Hepatocyte (in vitro differentiated cells): Measurements from ENCODE around the gene GAS2L1. TPM values are rescaled to one million over a fixed set of nuclear protein-coding genes. Genes with fewer than 3 reads are reported as not detected.

Experiments
- DNase-seq: peaks from one replicate; pipeline ENCODE4 v3.0.0-alpha.2; 2016; ENCODE audit warnings: low spot score
- H2AFZ ChIP-seq: fragments of 200-600 bp; sonication (generic); 2 replicates; pipeline ENCODE4 v1.6.0; 2016; ENCODE audit warnings: antibody characterized with exemption, mild to moderate bottlenecking
- H3K27ac ChIP-seq: fragments of 200-600 bp; sonication (generic); 2 replicates; pipeline ENCODE4 v1.5.1; 2016; ENCODE audit warnings: mild to moderate bottlenecking
- H3K27me3 ChIP-seq: fragments of 200-600 bp; sonication (generic); 2 replicates; pipeline ENCODE4 v1.6.1; 2016
- H3K36me3 ChIP-seq: fragments of 200-600 bp; sonication (generic); replicated peaks from 2 replicates; pipeline ENCODE4 v1.5.1; 2016; ENCODE audit warnings: low read depth; ENCODE audit not compliant: insufficient read depth
- H3K4me1 ChIP-seq: fragments of 200-600 bp; sonication (generic); 2 replicates; pipeline ENCODE4 v1.5.1; 2016; ENCODE audit warnings: mild to moderate bottlenecking, moderate library complexity; ENCODE audit not compliant: insufficient read depth
- H3K4me2 ChIP-seq: fragments of 200-600 bp; sonication (generic); 2 replicates; pipeline ENCODE4 v1.6.0; 2016
- H3K4me3 ChIP-seq: fragments of 200-600 bp; sonication (generic); 2 replicates; pipeline ENCODE4 v1.5.1; 2016; ENCODE audit warnings: mild to moderate bottlenecking
- H3K79me2 ChIP-seq: fragments of 200-600 bp; sonication (generic); 2 replicates; pipeline ENCODE4 v1.6.0; 2017; ENCODE audit warnings: mild to moderate bottlenecking
- H3K9me2 ChIP-seq: fragments of 200-600 bp; sonication (generic); replicated peaks from 2 replicates; pipeline ENCODE4 v1.6.0; 2017; ENCODE audit warnings: mild to moderate bottlenecking; ENCODE audit not compliant: insufficient read depth
- H3K9me3 ChIP-seq: fragments of 200-600 bp; sonication (generic); 2 replicates; pipeline ENCODE4 v1.5.1; 2016; ENCODE audit warnings: low read depth, mild to moderate bottlenecking
- H4K20me1 ChIP-seq: fragments of 200-600 bp; sonication (generic); 2 replicates; pipeline ENCODE4 v1.6.0; 2016; ENCODE audit warnings: mild to moderate bottlenecking; ENCODE audit not compliant: insufficient read depth, poor library complexity, severe bottlenecking
- EZH2 ChIP-seq: fragments of 200-600 bp; sonication (generic); IDR thresholded peaks from 2 replicates; pipeline ENCODE4 v1.6.1; 2016; ENCODE audit warnings: antibody characterized with exemption, mild to moderate bottlenecking, borderline replicate concordance
- EZH2phosphoT487 ChIP-seq: fragments of 200-600 bp; sonication (generic); IDR thresholded peaks from one replicate; pipeline ENCODE4 v1.6.1; 2018; ENCODE audit warnings: antibody characterized with exemption, mild to moderate bottlenecking, low read depth, moderate library complexity; ENCODE audit not compliant: unreplicated experiment, severe bottlenecking
- WGBS: methylation state at CpG from one replicate; pipeline ENCODE4 v1.1.6; 2016; ENCODE audit warnings: low lambda C conversion rate; ENCODE audit errors: missing lambda C conversion rate; 5-methylcytosine and 5-hydroxymethylcytosine counted together
- polyA plus RNA-seq: library from polyadenylated mRNA; unstranded; fragments of >200 nt; fragmentation: Nextera tagmentation; extraction: Ambion mirVana; gene quantifications from 2 replicates; pipeline ENCODE4 v1.2.1, GENCODE V29; 2016
- total RNA-seq: library from RNA; depleted of rRNA; stranded (reverse); fragments of >200 nt; gene quantifications from 2 replicates; pipeline ENCODE4 v1.2.3, GENCODE V29; 2014
- TF ChIP-seq, protein P1 (sequence below): fragments of 200-600 bp; sonication (generic); IDR thresholded peaks from 2 replicates; pipeline ENCODE4 v1.5.1; 2016; ENCODE audit warnings: antibody characterized with exemption, mild to moderate bottlenecking; ENCODE audit not compliant: poor library complexity

The GAS2L1 gene
- total and polyA plus RNA-seq, 2 experiments from 2014 or later = 10.4 to 46.0 TPM

DNA sequence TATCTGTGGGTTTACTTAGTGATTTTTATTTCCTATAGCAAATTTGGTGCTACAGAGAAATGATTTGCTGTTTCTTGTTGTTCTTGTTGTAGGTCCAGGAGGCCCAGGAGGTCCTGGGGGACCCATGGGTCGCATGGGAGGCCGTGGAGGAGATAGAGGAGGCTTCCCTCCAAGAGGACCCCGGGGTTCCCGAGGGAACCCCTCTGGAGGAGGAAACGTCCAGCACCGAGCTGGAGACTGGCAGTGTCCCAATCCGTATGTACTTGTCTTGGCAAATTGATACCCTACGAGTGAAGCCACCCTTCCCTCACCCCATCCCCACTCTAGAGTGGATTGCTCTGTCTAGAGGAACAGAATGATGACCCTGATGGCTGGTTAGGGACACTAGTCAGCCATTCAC is 7.8 kb upstream of the GAS2L1 start:
- WGBS = 94% methylated on average over 8 of the region's 8 CpGs
- Histone ChIP-seq H3K36me3 (peaks cover 24% of the 10 kb centered on the region), H4K20me1 (peaks cover 31% of the 10 kb centered on the region)

DNA sequence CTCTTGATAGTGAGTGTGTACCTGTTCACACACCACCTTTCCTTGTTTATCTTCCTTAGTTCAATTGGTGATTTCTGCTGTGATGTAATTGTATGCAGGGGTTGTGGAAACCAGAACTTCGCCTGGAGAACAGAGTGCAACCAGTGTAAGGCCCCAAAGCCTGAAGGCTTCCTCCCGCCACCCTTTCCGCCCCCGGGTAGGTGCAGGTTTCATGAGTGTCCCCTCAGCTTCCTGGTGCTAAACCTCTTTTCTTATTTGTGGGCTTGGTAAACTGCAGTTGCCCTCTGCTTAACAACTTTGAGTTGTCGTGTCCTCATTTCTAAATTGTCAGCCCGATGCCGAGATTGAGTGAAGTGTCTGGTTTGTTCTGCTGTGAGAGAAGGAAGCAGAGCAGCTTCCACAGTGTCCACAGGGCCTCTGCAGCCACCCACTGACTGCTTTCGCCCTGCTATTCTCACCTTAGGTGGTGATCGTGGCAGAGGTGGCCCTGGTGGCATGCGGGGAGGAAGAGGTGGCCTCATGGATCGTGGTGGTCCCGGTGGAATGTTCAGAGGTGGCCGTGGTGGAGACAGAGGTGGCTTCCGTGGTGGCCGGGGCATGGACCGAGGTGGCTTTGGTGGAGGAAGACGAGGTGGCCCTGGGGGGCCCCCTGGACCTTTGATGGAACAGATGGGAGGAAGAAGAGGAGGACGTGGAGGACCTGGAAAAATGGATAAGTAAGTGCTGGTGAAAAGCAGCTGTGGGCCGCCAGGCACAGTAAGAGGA is 7.1 kb upstream of the GAS2L1 start:
- no peak overlapping the region for H2AFZ ChIP-seq
- no peak for TF ChIP-seq EZH2
- TF ChIP-seq EZH2phosphoT487 = no peak
- TF ChIP-seq, protein P1, sequence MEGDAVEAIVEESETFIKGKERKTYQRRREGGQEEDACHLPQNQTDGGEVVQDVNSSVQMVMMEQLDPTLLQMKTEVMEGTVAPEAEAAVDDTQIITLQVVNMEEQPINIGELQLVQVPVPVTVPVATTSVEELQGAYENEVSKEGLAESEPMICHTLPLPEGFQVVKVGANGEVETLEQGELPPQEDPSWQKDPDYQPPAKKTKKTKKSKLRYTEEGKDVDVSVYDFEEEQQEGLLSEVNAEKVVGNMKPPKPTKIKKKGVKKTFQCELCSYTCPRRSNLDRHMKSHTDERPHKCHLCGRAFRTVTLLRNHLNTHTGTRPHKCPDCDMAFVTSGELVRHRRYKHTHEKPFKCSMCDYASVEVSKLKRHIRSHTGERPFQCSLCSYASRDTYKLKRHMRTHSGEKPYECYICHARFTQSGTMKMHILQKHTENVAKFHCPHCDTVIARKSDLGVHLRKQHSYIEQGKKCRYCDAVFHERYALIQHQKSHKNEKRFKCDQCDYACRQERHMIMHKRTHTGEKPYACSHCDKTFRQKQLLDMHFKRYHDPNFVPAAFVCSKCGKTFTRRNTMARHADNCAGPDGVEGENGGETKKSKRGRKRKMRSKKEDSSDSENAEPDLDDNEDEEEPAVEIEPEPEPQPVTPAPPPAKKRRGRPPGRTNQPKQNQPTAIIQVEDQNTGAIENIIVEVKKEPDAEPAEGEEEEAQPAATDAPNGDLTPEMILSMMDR = no peak
- no peaks in the 10 kb centered on the region for H3K9me3 ChIP-seq
- no peaks in the 10 kb centered on the region for H3K9me2 ChIP-seq
- peaks cover 9% of the 10 kb centered on the region for H3K79me2 ChIP-seq
- peaks cover 24% of the 10 kb centered on the region for H4K20me1 ChIP-seq
- no peaks in the 10 kb centered on the region for H3K4me1 ChIP-seq
- peaks cover 19% of the 10 kb centered on the region for H3K36me3 ChIP-seq
- no peak for DNase-seq
- no peaks in the 10 kb centered on the region for H3K27me3 ChIP-seq
- H3K4me3 ChIP-seq = no peak overlapping the region
- 97% methylated on average over 19 of the region's 19 CpGs for WGBS
- H3K27ac ChIP-seq = no peak overlapping the region
- no peak overlapping the region for H3K4me2 ChIP-seq

More for the DNA sequence above, 7.8 kb upstream of the GAS2L1 start:
- H3K27me3 ChIP-seq = no peaks in the 10 kb centered on the region
- DNase-seq = no peak
- H3K9me2 ChIP-seq = no peaks in the 10 kb centered on the region
- peaks cover 13% of the 10 kb centered on the region for H3K79me2 ChIP-seq
- H3K4me3 ChIP-seq = no peak overlapping the region
- H3K4me2 ChIP-seq = no peak overlapping the region
- no peaks in the 10 kb centered on the region for H3K4me1 ChIP-seq
- H3K27ac ChIP-seq = no peak overlapping the region
- no peak for TF ChIP-seq EZH2
- no peak for TF ChIP-seq EZH2phosphoT487
- TF ChIP-seq, protein P1 = no peak
- H2AFZ ChIP-seq = no peak overlapping the region
- no peaks in the 10 kb centered on the region for H3K9me3 ChIP-seq

- no peaks in the 10 kb centered on the region for H3K9me2 ChIP-seq
- H4K20me1 ChIP-seq = peaks cover 21% of the 10 kb centered on the region
- DNase-seq = no peak
- 79% methylated on average over 4 of the region's 4 CpGs for WGBS
- no peaks in the 10 kb centered on the region for H3K9me3 ChIP-seq
- H3K27me3 ChIP-seq = no peaks in the 10 kb centered on the region
- peaks cover 16% of the 10 kb centered on the region for H3K36me3 ChIP-seq
- H3K4me2 ChIP-seq = no peak overlapping the region
- H3K4me3 ChIP-seq = no peak overlapping the region
- H3K27ac ChIP-seq = no peak overlapping the region
- H2AFZ ChIP-seq = no peak overlapping the region
- TF ChIP-seq EZH2phosphoT487 = no peak
- no peak for TF ChIP-seq EZH2
- TF ChIP-seq, protein P1 = no peak
- no peaks in the 10 kb centered on the region for H3K4me1 ChIP-seq
- peaks cover 3% of the 10 kb centered on the region for H3K79me2 ChIP-seq
Observed at GRCh38 chr22:29300467-29300806, 6.0 kb upstream of the GAS2L1 start.
